MCF 10A (cell line): ENCODE results near the gene MT1A. TPM values are rescaled to one million over a fixed set of nuclear protein-coding genes. Genes with fewer than 3 reads are reported as not detected.
A peak's percentile ranks its signal among the peaks of the same experiment; 100 is the strongest.

ENCODE experiments used
- BruUV-seq: library from RNA; stranded (reverse); fragments of 400-500 nt; replicated peaks from 2 replicates; lab custom pipeline; 2021; lab: Mats Ljungman, UMichigan
- CTCF ChIA-PET: fragments of 300-600 bp; sonication (Branson Sonifier 250); formaldehyde crosslinking; extraction: SDS; loops from one replicate; lab custom pipeline; 2021; ENCODE audit warnings: antibody characterized with exemption, inconsistent platforms; lab: Yijun Ruan, JAX
- POLR2A ChIA-PET: fragments of 300-600, 350-650 bp; sonication (Branson Sonifier 250); formaldehyde crosslinking; extraction: SDS; loops from one replicate; lab custom pipeline; 2020; ENCODE audit warnings: antibody characterized with exemption, inconsistent platforms; lab: Yijun Ruan, JAX
- DNase-seq: peaks from one replicate; pipeline ENCODE4 v3.0.0-alpha.2; 2018; ENCODE audit not compliant: unreplicated experiment
- H3K27ac Mint-ChIP-seq: one replicate; pipeline ENCODE4 v1.8.0; 2022; ENCODE audit warnings: mild to moderate bottlenecking, low read depth, mixed read lengths; ENCODE audit not compliant: unreplicated experiment
- H3K27me3 Mint-ChIP-seq: one replicate; pipeline ENCODE4 v1.8.0; 2022; ENCODE audit warnings: mixed read lengths; ENCODE audit not compliant: insufficient read depth, unreplicated experiment
- H3K36me3 Mint-ChIP-seq: one replicate; pipeline ENCODE4 v1.8.0; 2022; ENCODE audit warnings: mild to moderate bottlenecking, moderate library complexity, mixed read lengths; ENCODE audit not compliant: insufficient read depth, unreplicated experiment
- H3K4me1 Mint-ChIP-seq: one replicate; pipeline ENCODE4 v1.8.0; 2022; ENCODE audit warnings: mixed read lengths; ENCODE audit not compliant: insufficient read depth, unreplicated experiment
- H3K4me3 Mint-ChIP-seq: one replicate; pipeline ENCODE4 v1.8.0; 2022; ENCODE audit warnings: mild to moderate bottlenecking, moderate library complexity, mixed read lengths; ENCODE audit not compliant: unreplicated experiment
- H3K9me3 Mint-ChIP-seq: one replicate; pipeline ENCODE4 v1.8.0; 2022; ENCODE audit warnings: mixed read lengths; ENCODE audit not compliant: unreplicated experiment
- CTCF ChIP-seq: fragments of 200-600 bp; IDR thresholded peaks from one replicate; pipeline ENCODE4 v1.8.0; 2022; ENCODE audit warnings: antibody characterized with exemption, mild to moderate bottlenecking; ENCODE audit not compliant: unreplicated experiment
- intact Hi-C: fragments of 100-400 bp; cut with micrococcal nuclease; formaldehyde crosslinking; loops from 2 replicates; pipeline ENCODE4 v1.14.1; 2022
- total RNA-seq: library from RNA; stranded (reverse); gene quantifications from 2 replicates; pipeline ENCODE4 v1.2.3, GENCODE V29; 2022

MT1A gene
- total RNA-seq, 1 experiment from 2014 or later: not detected

GRCh38 chr16:56647641-56648431, 9.4 kb downstream of the MT1A start:
- peaks cover under 1% of the 10 kb centered on the region for H3K4me1 Mint-ChIP-seq
- no peaks in the 10 kb centered on the region for H3K9me3 Mint-ChIP-seq
- no peak overlapping the region for H3K27ac Mint-ChIP-seq
- no peak for TF ChIP-seq CTCF
- H3K27me3 Mint-ChIP-seq: no peaks in the 10 kb centered on the region
- DNase-seq: no peak
- intact Hi-C loops: no loop called here
- no TSS peak for BruUV-seq
- CTCF ChIA-PET: no interaction called here
- no peak overlapping the region for H3K4me3 Mint-ChIP-seq
- H3K36me3 Mint-ChIP-seq: no peaks in the 10 kb centered on the region
- POLR2A ChIA-PET: interaction anchor here (0.7 to 2.5 kb wide), 3 partner anchors 14 to 39 kb away, joined by 4 to 9 read pairs (median 4); partner anchors contain the start of genes MT1E and MT2A

GRCh38 chr16:56649271-56649670, 10.8 kb downstream of the MT1A start:
- no peak for DNase-seq
- Mint-ChIP-seq H3K4me3 (no peak overlapping the region), H3K27ac (no peak overlapping the region), H3K4me1 (peaks cover 5% of the 10 kb centered on the region), H3K36me3 (peaks cover 1% of the 10 kb centered on the region), H3K9me3 (no peaks in the 10 kb centered on the region), H3K27me3 (no peaks in the 10 kb centered on the region)
- TF ChIP-seq CTCF: no peak
- ChIA-PET POLR2A (interaction anchor here (0.7 to 1.7 kb wide), 10 partner anchors 8 to 53 kb away, joined by 3 to 7 read pairs (median 5); partner anchors contain the start of genes MT1E, MT1F and MT2A), CTCF (interaction anchor here (0.6 kb wide), 1 partner anchor 127 kb away, joined by 4 read pairs; no protein-coding TSS in a partner anchor)
- intact Hi-C loops: no loop called here
- BruUV-seq: no TSS peak

- ChIA-PET CTCF (interaction anchor here (0.6 kb wide), 1 partner anchor 127 kb away, joined by 4 read pairs; no protein-coding TSS in a partner anchor), POLR2A (interaction anchor here (0.7 to 1.7 kb wide), 10 partner anchors 8 to 52 kb away, joined by 3 to 7 read pairs (median 5); partner anchors contain the start of genes MT1E, MT1X and MT2A)
- Mint-ChIP-seq H3K27me3 (no peaks in the 10 kb centered on the region), H3K4me3 (no peak overlapping the region), H3K27ac (no peak overlapping the region), H3K4me1 (peaks cover 10% of the 10 kb centered on the region), H3K9me3 (no peaks in the 10 kb centered on the region), H3K36me3 (peaks cover 4% of the 10 kb centered on the region)
- no peak for TF ChIP-seq CTCF
- peak; percentile 90 for DNase-seq
- intact Hi-C loops: loop anchor here (2.0 kb wide), 1 partner anchor 51 kb away; no protein-coding TSS in a partner anchor
- no TSS peak for BruUV-seq
Measured at GRCh38 chr16:56649820-56650219, 11.4 kb downstream of the MT1A start.

GRCh38 chr16:56651586-56651985, 13.1 kb downstream of the MT1A start, which contains the start of gene MT1B:
MT1B (plus strand) TSS chr16:56651886; CDS start chr16:56651954, 68 bp downstream.
- CTCF ChIA-PET: interaction anchor here (0.6 to 1.5 kb wide), 2 partner anchors 50 to 243 kb away, joined by 3 to 5 read pairs; no protein-coding TSS in a partner anchor
- no peaks in the 10 kb centered on the region for H3K27me3 Mint-ChIP-seq
- H3K36me3 Mint-ChIP-seq: peaks cover 4% of the 10 kb centered on the region
- no TSS peak for BruUV-seq
- H3K27ac Mint-ChIP-seq: peak within 1 kb of the TSS; percentile 46
- intact Hi-C loops: loop anchor here (2.0 kb wide), 1 partner anchor 49 kb away; no protein-coding TSS in a partner anchor
- TF ChIP-seq CTCF: no peak
- POLR2A ChIA-PET: interaction anchor here (0.6 to 6.3 kb wide), 2 partner anchors 32 to 43 kb away, joined by 3 to 50 read pairs; partner anchors contain the start of gene MT2A
- peaks cover 10% of the 10 kb centered on the region for H3K4me1 Mint-ChIP-seq
- no peak within 1 kb of the TSS for H3K4me3 Mint-ChIP-seq
- DNase-seq: no peak
- H3K9me3 Mint-ChIP-seq: no peaks in the 10 kb centered on the region
